Measurements from ENCODE around the gene TMEM63B.

The TMEM63B gene

GRCh38 chr6:44082872-44083321, 44.5 kb upstream of the TMEM63B start:
- DNase-seq (ENCODE audit: low read depth) = no peak
- TF ChIP-seq, protein P1, sequence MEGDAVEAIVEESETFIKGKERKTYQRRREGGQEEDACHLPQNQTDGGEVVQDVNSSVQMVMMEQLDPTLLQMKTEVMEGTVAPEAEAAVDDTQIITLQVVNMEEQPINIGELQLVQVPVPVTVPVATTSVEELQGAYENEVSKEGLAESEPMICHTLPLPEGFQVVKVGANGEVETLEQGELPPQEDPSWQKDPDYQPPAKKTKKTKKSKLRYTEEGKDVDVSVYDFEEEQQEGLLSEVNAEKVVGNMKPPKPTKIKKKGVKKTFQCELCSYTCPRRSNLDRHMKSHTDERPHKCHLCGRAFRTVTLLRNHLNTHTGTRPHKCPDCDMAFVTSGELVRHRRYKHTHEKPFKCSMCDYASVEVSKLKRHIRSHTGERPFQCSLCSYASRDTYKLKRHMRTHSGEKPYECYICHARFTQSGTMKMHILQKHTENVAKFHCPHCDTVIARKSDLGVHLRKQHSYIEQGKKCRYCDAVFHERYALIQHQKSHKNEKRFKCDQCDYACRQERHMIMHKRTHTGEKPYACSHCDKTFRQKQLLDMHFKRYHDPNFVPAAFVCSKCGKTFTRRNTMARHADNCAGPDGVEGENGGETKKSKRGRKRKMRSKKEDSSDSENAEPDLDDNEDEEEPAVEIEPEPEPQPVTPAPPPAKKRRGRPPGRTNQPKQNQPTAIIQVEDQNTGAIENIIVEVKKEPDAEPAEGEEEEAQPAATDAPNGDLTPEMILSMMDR (IDR thresholded peaks at IDR 0.05; ENCODE audit: low read depth, low read length, missing control alignments) = no peak
- no peak overlapping the region for H3K4me3 ChIP-seq (ENCODE audit: low read depth, low read length)

- H3K4me3 ChIP-seq (ENCODE audit: low read depth, low read length) = no peak overlapping the region
- no peak for DNase-seq (ENCODE audit: low read depth)
- TF ChIP-seq, protein P1 (IDR thresholded peaks at IDR 0.05; ENCODE audit: low read depth, low read length, missing control alignments) = no peak
These were observed 42.9 kb upstream of the TMEM63B start for GRCh38 chr6:44084231-44085014.

DNA sequence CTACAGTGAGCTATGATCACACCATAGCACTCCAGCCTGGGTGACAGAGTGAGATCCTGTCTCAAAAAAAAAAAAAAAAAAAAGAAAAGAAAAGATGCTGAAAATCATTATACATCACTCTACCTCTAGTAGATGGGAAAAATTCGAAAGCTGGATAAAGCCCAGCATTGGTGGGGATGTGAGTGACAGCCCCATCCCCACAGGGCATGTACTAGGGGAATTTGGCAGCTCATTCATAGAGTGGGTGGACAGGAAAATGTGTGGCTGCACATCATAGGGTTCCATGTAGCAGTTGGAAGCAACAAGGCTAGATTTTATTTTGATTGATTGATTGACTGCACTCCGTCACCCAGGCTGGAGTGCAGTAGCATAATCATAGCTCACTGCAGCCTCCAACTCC, 42.1 kb upstream of the TMEM63B start:
- no peak for DNase-seq (ENCODE audit: low read depth)
- TF ChIP-seq, protein P1 (IDR thresholded peaks at IDR 0.05; ENCODE audit: low read depth, low read length, missing control alignments) = no peak

DNA sequence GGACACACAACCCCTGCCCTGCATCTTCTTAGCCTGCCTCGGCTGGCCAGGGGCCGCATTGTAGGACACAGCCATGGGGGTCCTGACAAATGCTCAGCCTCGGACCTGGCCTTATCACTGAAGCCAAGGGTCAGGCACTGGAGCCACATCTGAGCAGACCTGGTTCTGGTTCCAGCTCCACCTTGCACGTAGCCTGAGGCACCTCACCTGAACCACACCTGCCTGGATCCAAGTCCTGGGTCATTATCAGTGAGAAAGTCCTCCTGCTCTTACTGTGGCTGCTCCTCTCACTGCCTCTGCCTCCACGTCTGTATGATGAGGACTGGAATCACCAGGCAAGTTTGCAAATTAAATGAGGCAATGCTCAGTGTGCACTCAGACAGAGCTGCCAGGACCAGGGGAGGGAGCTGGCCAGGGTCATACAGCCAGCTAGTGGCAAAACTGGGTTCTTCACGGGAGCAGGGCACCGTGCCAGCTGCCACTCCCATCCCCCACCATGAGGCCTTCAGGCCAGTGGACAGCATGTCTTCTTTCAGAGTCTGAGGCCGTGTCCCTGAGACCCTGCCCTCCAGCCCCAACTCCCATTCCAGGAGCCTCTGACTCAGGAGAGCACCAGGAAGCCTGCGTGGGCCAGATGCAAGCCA, 40.3 kb upstream of the TMEM63B start:
- TF ChIP-seq, protein P1 (IDR thresholded peaks at IDR 0.05; ENCODE audit: low read depth, low read length, missing control alignments) = no peak
- H3K4me3 ChIP-seq (ENCODE audit: low read depth, low read length) = no peak overlapping the region
- DNase-seq (ENCODE audit: low read depth) = no peak

More for the DNA sequence above, 42.1 kb upstream of the TMEM63B start:
- no peak overlapping the region for H3K4me3 ChIP-seq (ENCODE audit: low read depth, low read length)

GRCh38 chr6:44087623-44088022, 39.7 kb upstream of the TMEM63B start:
- TF ChIP-seq, protein P1 (IDR thresholded peaks at IDR 0.05; ENCODE audit: low read depth, low read length, missing control alignments) = no peak
- no peak for DNase-seq (ENCODE audit: low read depth)
- H3K4me3 ChIP-seq (ENCODE audit: low read depth, low read length) = no peak overlapping the region

- no peak overlapping the region for H3K4me3 ChIP-seq (ENCODE audit: low read depth, low read length)
- TF ChIP-seq, protein P1 (IDR thresholded peaks at IDR 0.05; ENCODE audit: low read depth, low read length, missing control alignments) = no peak
- DNase-seq (ENCODE audit: low read depth) = no peak
These were observed 38.3 kb upstream of the TMEM63B start for GRCh38 chr6:44088827-44089590.

Measured in GM12864 (cell line).